Measurements from ENCODE around the gene GPR34.

GPR34 gene

GRCh38 chrX:41737065-41737464 is 48.3 kb downstream of the GPR34 start:
- DNase-seq (ENCODE audit: low spot score), result no peak

- DNase-seq (ENCODE audit: low spot score), result no peak
Measured at GRCh38 chrX:41739871-41740270, 51.1 kb downstream of the GPR34 start.

Measured in HuH-7 (cell line).